ENCODE data around the gene NTMT1. TPM values are rescaled to one million over a fixed set of nuclear protein-coding genes. Genes with fewer than 3 reads are reported as not detected.

NTMT1 gene
- total and polyA plus RNA-seq, 9 of the 15 experiments (the other 6 are each of a cell fraction or from before 2014, with no cell fraction given) = 42.1 to 116 (median 74.7) TPM

DNA sequence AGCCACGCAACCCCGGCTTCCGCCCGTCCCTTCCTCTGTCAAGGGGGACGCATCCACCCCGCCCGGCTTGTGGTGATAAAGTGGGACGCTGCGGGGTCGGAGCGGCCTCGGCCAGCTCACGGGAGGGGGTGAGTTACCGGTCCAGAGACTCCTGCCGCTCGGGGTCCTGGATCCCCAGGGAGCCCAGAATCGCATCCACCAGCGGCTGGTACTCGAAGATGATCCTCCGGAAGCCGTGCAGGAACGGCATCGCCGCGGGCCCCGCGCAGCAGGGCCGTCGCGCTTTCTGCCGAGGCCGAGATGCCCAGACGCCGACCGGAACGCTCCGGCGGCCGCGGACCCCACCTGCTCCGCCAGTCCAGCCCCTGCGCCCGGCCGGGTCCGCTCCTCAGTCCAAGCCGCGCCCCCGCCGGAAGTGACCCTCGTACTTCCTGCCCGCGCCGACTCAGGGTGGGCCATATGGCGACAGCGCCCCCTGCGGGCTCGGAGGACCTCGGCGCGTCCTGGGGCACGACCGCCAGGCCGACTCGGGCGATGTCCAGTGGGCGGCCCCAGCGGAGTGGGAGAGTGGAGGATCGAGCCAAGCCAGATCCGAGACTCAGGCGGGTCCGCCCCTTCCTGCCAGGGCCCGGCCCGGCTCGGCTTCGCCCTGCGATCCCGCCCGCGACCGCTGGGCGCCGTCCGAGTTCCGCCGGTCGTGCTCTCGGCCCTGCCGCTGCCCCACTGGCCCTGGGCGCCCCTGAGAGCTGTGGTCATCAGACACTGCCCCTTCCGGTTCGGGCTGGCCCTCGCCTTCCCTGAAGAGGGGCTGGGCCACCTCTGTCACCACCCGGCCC is 16.0 kb downstream of the NTMT1 start, which contains the start of gene ASB6 (continued):
- TF ChIP-seq, protein P1, sequence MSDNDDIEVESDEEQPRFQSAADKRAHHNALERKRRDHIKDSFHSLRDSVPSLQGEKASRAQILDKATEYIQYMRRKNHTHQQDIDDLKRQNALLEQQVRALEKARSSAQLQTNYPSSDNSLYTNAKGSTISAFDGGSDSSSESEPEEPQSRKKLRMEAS (CRISPR knock-in tag; IDR thresholded peaks at IDR 0.05) = peak; percentile 89
- TF ChIP-seq DMBX1 (CRISPR knock-in tag; IDR thresholded peaks at IDR 0.05; ENCODE audit: borderline replicate concordance) (no peak), NFIC (IDR thresholded peaks at IDR 0.05) (peak; percentile 53), ZFX (CRISPR knock-in tag; IDR thresholded peaks at IDR 0.05) (peak; percentile 82), PCBP1 (IDR thresholded peaks at IDR 0.05; ENCODE audit: low read depth, low read length, poor library complexity, severe bottlenecking) (peak; percentile 58), ZNF75A (CRISPR knock-in tag; IDR thresholded peaks at IDR 0.05) (0 out of 2 replicates have a peak, but pooled peaks have one; percentile 12), RBM39 (optimal IDR thresholded peaks at IDR 0.05; ENCODE audit: low read depth, low read length) (no peak), NR2C2 (CRISPR knock-in tag; IDR thresholded peaks at IDR 0.05) (peak; percentile 58; the same call in 1 of the 2 replicates), NR2C2 (tag; IDR thresholded peaks at IDR 0.05) (peak; percentile 75; the same call in 1 of the 2 replicates), TRIM24 (IDR thresholded peaks at IDR 0.05) (0 out of 4 replicates have a peak, but pooled peaks of 1 of the 2 experiments have one; percentile 21), RBM22 (IDR thresholded peaks at IDR 0.05; ENCODE audit: low read depth, low read length, poor library complexity, severe bottlenecking) (peak; percentile 33), ZBTB1 (CRISPR knock-in tag; IDR thresholded peaks at IDR 0.05; ENCODE audit: borderline replicate concordance, low read depth) (peak; percentile 68; the same call in 1 of the 2 replicates), CBX8 (IDR thresholded peaks at IDR 0.05; ENCODE audit: borderline replicate concordance, extremely low read depth, low read depth, low read length, poor library complexity, severe bottlenecking) (no peak), TGIF2 (CRISPR knock-in tag; IDR thresholded peaks at IDR 0.05) (peak; percentile 85; the same call in 1 of the 2 replicates), JUN (IDR thresholded peaks at IDR 0.05; ENCODE audit: borderline replicate concordance, low read depth, low read length) (peak; percentile 19; the same call in 1 of the 2 replicates), JUN (CRISPR knock-in tag; IDR thresholded peaks at IDR 0.05; ENCODE audit: borderline replicate concordance) (no peak; the same call in 1 of the 2 replicates)
- TF ChIP-seq, protein P2, sequence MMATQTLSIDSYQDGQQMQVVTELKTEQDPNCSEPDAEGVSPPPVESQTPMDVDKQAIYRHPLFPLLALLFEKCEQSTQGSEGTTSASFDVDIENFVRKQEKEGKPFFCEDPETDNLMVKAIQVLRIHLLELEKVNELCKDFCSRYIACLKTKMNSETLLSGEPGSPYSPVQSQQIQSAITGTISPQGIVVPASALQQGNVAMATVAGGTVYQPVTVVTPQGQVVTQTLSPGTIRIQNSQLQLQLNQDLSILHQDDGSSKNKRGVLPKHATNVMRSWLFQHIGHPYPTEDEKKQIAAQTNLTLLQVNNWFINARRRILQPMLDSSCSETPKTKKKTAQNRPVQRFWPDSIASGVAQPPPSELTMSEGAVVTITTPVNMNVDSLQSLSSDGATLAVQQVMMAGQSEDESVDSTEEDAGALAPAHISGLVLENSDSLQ (IDR thresholded peaks at IDR 0.05) = peak; percentile 51
- TF ChIP-seq, protein P3, sequence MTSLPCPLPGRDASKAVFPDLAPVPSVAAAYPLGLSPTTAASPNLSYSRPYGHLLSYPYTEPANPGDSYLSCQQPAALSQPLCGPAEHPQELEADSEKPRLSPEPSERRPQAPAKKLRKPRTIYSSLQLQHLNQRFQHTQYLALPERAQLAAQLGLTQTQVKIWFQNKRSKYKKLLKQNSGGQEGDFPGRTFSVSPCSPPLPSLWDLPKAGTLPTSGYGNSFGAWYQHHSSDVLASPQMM (CRISPR knock-in tag; IDR thresholded peaks at IDR 0.05) = no peak
- TF ChIP-seq, protein P4, sequence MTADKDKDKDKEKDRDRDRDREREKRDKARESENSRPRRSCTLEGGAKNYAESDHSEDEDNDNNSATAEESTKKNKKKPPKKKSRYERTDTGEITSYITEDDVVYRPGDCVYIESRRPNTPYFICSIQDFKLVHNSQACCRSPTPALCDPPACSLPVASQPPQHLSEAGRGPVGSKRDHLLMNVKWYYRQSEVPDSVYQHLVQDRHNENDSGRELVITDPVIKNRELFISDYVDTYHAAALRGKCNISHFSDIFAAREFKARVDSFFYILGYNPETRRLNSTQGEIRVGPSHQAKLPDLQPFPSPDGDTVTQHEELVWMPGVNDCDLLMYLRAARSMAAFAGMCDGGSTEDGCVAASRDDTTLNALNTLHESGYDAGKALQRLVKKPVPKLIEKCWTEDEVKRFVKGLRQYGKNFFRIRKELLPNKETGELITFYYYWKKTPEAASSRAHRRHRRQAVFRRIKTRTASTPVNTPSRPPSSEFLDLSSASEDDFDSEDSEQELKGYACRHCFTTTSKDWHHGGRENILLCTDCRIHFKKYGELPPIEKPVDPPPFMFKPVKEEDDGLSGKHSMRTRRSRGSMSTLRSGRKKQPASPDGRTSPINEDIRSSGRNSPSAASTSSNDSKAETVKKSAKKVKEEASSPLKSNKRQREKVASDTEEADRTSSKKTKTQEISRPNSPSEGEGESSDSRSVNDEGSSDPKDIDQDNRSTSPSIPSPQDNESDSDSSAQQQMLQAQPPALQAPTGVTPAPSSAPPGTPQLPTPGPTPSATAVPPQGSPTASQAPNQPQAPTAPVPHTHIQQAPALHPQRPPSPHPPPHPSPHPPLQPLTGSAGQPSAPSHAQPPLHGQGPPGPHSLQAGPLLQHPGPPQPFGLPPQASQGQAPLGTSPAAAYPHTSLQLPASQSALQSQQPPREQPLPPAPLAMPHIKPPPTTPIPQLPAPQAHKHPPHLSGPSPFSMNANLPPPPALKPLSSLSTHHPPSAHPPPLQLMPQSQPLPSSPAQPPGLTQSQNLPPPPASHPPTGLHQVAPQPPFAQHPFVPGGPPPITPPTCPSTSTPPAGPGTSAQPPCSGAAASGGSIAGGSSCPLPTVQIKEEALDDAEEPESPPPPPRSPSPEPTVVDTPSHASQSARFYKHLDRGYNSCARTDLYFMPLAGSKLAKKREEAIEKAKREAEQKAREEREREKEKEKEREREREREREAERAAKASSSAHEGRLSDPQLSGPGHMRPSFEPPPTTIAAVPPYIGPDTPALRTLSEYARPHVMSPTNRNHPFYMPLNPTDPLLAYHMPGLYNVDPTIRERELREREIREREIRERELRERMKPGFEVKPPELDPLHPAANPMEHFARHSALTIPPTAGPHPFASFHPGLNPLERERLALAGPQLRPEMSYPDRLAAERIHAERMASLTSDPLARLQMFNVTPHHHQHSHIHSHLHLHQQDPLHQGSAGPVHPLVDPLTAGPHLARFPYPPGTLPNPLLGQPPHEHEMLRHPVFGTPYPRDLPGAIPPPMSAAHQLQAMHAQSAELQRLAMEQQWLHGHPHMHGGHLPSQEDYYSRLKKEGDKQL (CRISPR knock-in tag; IDR thresholded peaks at IDR 0.05; ENCODE audit: borderline replicate concordance) = 0 out of 2 replicates have a peak, but pooled peaks have one; percentile 28

Measured in K562 (cell line).